ENCODE data around the gene RPS6KA2.

Gene RPS6KA2

GRCh38 chr6:166473886-166474571 is 153.0 kb downstream of the RPS6KA2 start:
- peak in 4 of 56 donors; percentile 18 to 40 (median 28) for DNase-seq

- DNase-seq: no peak
These were observed 154.4 kb downstream of the RPS6KA2 start for GRCh38 chr6:166472636-166473035.

GRCh38 chr6:166471797-166472260 is 155.2 kb downstream of the RPS6KA2 start:
- DNase-seq: no peak

GRCh38 chr6:166470863-166471410 is 156.1 kb downstream of the RPS6KA2 start:
- DNase-seq: no peak

GRCh38 chr6:166470029-166470862 is 156.8 kb downstream of the RPS6KA2 start:
- DNase-seq: no peak

GRCh38 chr6:166469426-166469961 is 157.6 kb downstream of the RPS6KA2 start:
- no peak for DNase-seq

GRCh38 chr6:166467436-166468000 is 159.5 kb downstream of the RPS6KA2 start:
- no peak for DNase-seq

- DNase-seq: no peak
These were observed 160.6 kb downstream of the RPS6KA2 start for GRCh38 chr6:166466178-166467122.

GRCh38 chr6:166465671-166466087 is 161.4 kb downstream of the RPS6KA2 start:
- peak in 32 of 56 donors; percentile 9 to 69 (median 42) for DNase-seq

- DNase-seq: no peak
These were observed 162.1 kb downstream of the RPS6KA2 start for GRCh38 chr6:166465003-166465399.

GRCh38 chr6:166464068-166465002 is 162.7 kb downstream of the RPS6KA2 start:
- no peak for DNase-seq

GRCh38 chr6:166463359-166464067 is 163.5 kb downstream of the RPS6KA2 start:
- DNase-seq: no peak

- DNase-seq: no peak
These were observed 164.5 kb downstream of the RPS6KA2 start for GRCh38 chr6:166462461-166463135.

GRCh38 chr6:166461821-166462460 is 165.1 kb downstream of the RPS6KA2 start:
- DNase-seq: no peak

- DNase-seq: no peak
These were observed 166.3 kb downstream of the RPS6KA2 start for GRCh38 chr6:166460473-166461437.

- no peak for DNase-seq
These were observed 167.1 kb downstream of the RPS6KA2 start for GRCh38 chr6:166459906-166460305.

All from nucleus accumbens (tissue), 56 donors.